Measurements from ENCODE around the gene SPATS2.

- TF ChIP-seq CTCF (conservative IDR thresholded peaks at IDR 0.05 in 1 of 2, IDR thresholded peaks at IDR 0.05 in 1 of 2; ENCODE audit: low read depth in 1 of 2, low read length in 2 of 2): no peak
- no peak for TF ChIP-seq EZH2 (IDR thresholded peaks at IDR 0.05; ENCODE audit: low read length, missing control alignments)
Observed at GRCh38 chr12:49389387-49389703, 22.1 kb downstream of the SPATS2 start.
